ENCODE measurements around the gene ACTL6B. TPM values are rescaled to one million over a fixed set of nuclear protein-coding genes. Genes with fewer than 3 reads are reported as not detected.

Gene ACTL6B
- total and polyA plus RNA-seq, 2 of the 13 experiments (the other 11 are each of a cell fraction or from before 2014, with no cell fraction given): not detected

- no peak for TF ChIP-seq ATF1 (CRISPR knock-in tag; IDR thresholded peaks at IDR 0.05)
- TF ChIP-seq CHD2 (IDR thresholded peaks at IDR 0.05; ENCODE audit: low read depth, low read length): no peak
- no peak for TF ChIP-seq EP300 (IDR thresholded peaks at IDR 0.05; ENCODE audit: low read depth in 2 of 2, low read length in 2 of 2)
- no peak for TF ChIP-seq EP300 (CRISPR knock-in tag; IDR thresholded peaks at IDR 0.05; ENCODE audit: borderline replicate concordance)
- no peak for TF ChIP-seq MAX (IDR thresholded peaks at IDR 0.05)
- TF ChIP-seq DMTF1 (CRISPR knock-in tag; IDR thresholded peaks at IDR 0.05): no peak
- 0 out of 2 replicates have a peak, but pooled peaks have one; percentile 90 for TF ChIP-seq GLI4 (CRISPR knock-in tag; IDR thresholded peaks at IDR 0.05; ENCODE audit: borderline replicate concordance)
- TF ChIP-seq RBM39 (IDR thresholded peaks at IDR 0.05; ENCODE audit: low read depth, low read length, poor library complexity, severe bottlenecking): no peak
- no peak for TF ChIP-seq SOX13 (IDR thresholded peaks at IDR 0.05)
- TF ChIP-seq SOX13 (CRISPR knock-in tag; conservative IDR thresholded peaks at IDR 0.05 in 1 of 2, IDR thresholded peaks at IDR 0.05 in 1 of 2): no peak
- TF ChIP-seq ZNF431 (CRISPR knock-in tag; IDR thresholded peaks at IDR 0.05; ENCODE audit: borderline replicate concordance, low read depth): no peak
- TF ChIP-seq ZNF724P (CRISPR knock-in tag; IDR thresholded peaks at IDR 0.05; ENCODE audit: borderline replicate concordance): no peak; the same call in 1 of the 2 replicates
- no peak for TF ChIP-seq ZNF562 (CRISPR knock-in tag; IDR thresholded peaks at IDR 0.05; ENCODE audit: borderline replicate concordance)
- no peak for TF ChIP-seq REL (CRISPR knock-in tag; conservative IDR thresholded peaks at IDR 0.05)
- no peak for TF ChIP-seq EZH2 (conservative IDR thresholded peaks at IDR 0.05; ENCODE audit: low read depth, low read length)
- TF ChIP-seq ZNF256 (CRISPR knock-in tag; conservative IDR thresholded peaks at IDR 0.05): peak; percentile 69; the same call in 1 of the 2 replicates
- no peak for TF ChIP-seq ZNF18 (CRISPR knock-in tag; IDR thresholded peaks at IDR 0.05; ENCODE audit: insufficient replicate concordance)
- TF ChIP-seq ZKSCAN8 (CRISPR knock-in tag; IDR thresholded peaks at IDR 0.05; ENCODE audit: borderline replicate concordance): no peak
- TF ChIP-seq ELK4 (CRISPR knock-in tag; IDR thresholded peaks at IDR 0.05; ENCODE audit: borderline replicate concordance): no peak
- no peak for TF ChIP-seq KLF12 (CRISPR knock-in tag; IDR thresholded peaks at IDR 0.05; ENCODE audit: borderline replicate concordance)
- TF ChIP-seq MEIS2 (CRISPR knock-in tag; IDR thresholded peaks at IDR 0.05): peak; percentile 70
- TF ChIP-seq RCOR2 (CRISPR knock-in tag; IDR thresholded peaks at IDR 0.05): no peak
- peak; percentile 24; the same call in 1 of the 2 replicates for TF ChIP-seq ZBTB20 (CRISPR knock-in tag; IDR thresholded peaks at IDR 0.05; ENCODE audit: borderline replicate concordance, low read depth)
- no peak for TF ChIP-seq RFXANK (CRISPR knock-in tag; IDR thresholded peaks at IDR 0.05)
These were observed 49.1 kb upstream of the ACTL6B start (continued) for GRCh38 chr7:100705320-100705752.
